ENCODE data around the gene TINAG. TPM values are rescaled to one million over a fixed set of nuclear protein-coding genes. Genes with fewer than 3 reads are reported as not detected.

TINAG gene
- total and polyA plus RNA-seq, 2 experiments from 2014 or later, result not detected

- peak overlapping the region; percentile 16; the same call in 1 of the 2 replicates for H3K27ac ChIP-seq
- in situ Hi-C loops (cut with MboI), result no loop called here
Measured at GRCh38 chr6:54427396-54427937, 119.2 kb downstream of the TINAG start.

DNA sequence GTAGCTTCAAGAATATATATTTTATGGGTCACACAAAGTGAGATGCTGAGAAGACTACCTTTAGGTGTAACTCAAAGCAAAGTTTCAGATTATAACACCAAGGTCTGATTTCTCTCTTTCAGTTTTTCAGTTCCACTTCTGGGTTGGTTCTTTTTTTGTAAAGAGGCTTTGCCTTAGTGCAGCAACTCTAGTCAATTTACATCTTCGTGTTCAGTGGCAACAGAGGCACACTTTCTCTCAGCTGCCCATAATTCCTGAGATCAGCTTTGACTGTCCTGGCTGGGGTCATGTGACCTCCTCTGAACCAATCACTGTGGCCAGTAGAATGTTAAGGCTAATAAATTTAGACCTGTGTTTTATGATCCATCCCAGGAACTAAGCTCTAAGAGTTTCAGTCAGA, 120.2 kb downstream of the TINAG start:
- DNase-seq, result no peak
- no peak overlapping the region for H2AFZ ChIP-seq
- H4K20me1 ChIP-seq (ENCODE audit: insufficient read depth), result no peaks in the 10 kb centered on the region
- no peaks in the 10 kb centered on the region for H3K79me2 ChIP-seq (ENCODE audit: insufficient read depth)
- no peaks in the 10 kb centered on the region for H3K9me3 ChIP-seq (ENCODE audit: low read depth)
- H3K27me3 ChIP-seq (replicated peaks; ENCODE audit: insufficient read depth), result no peaks in the 10 kb centered on the region
- H3K36me3 ChIP-seq (ENCODE audit: low read depth), result no peaks in the 10 kb centered on the region
- no peak overlapping the region for H3K4me3 ChIP-seq
- in situ Hi-C loops (cut with MboI), result no loop called here
- H3K9ac ChIP-seq, result no peak overlapping the region
- peaks cover 20% of the 10 kb centered on the region for H3F3A ChIP-seq (ENCODE audit: insufficient read depth)
- no peak for TF ChIP-seq EZH2 (IDR thresholded peaks at IDR 0.05; ENCODE audit: insufficient read depth, poor library complexity, severe bottlenecking)
- TF ChIP-seq EZH2phosphoT487 (IDR thresholded peaks at IDR 0.05; ENCODE audit: insufficient read depth, low read depth), result no peak
- no peak overlapping the region for H3K27ac ChIP-seq
- 94 to 100% methylated on average over 1 of the region's 1 CpG for WGBS, 2 experiments (ENCODE audit: low coverage in 1 of 2, low lambda C conversion rate in 2 of 2, missing lambda C conversion rate in 2 of 2)
- no peak overlapping the region for H3K4me2 ChIP-seq (ENCODE audit: unreplicated experiment)
- peaks cover 29% of the 10 kb centered on the region for H3K4me1 ChIP-seq (ENCODE audit: insufficient read depth)
- H3K9me2 ChIP-seq (ENCODE audit: insufficient read depth), result no peaks in the 10 kb centered on the region

More at GRCh38 chr6:54427396-54427937, 119.2 kb downstream of the TINAG start:
- Histone ChIP-seq H2AFZ (no peak overlapping the region), H3K27me3 (replicated peaks; ENCODE audit: insufficient read depth) (no peaks in the 10 kb centered on the region), H3K9ac (no peak overlapping the region), H3K9me2 (ENCODE audit: insufficient read depth) (no peaks in the 10 kb centered on the region), H3K36me3 (ENCODE audit: low read depth) (no peaks in the 10 kb centered on the region), H3F3A (ENCODE audit: insufficient read depth) (peaks cover 20% of the 10 kb centered on the region), H3K4me1 (ENCODE audit: insufficient read depth) (peaks cover 29% of the 10 kb centered on the region), H4K20me1 (ENCODE audit: insufficient read depth) (no peaks in the 10 kb centered on the region), H3K4me2 (ENCODE audit: unreplicated experiment) (no peak overlapping the region), H3K9me3 (ENCODE audit: low read depth) (no peaks in the 10 kb centered on the region), H3K79me2 (ENCODE audit: insufficient read depth) (no peaks in the 10 kb centered on the region), H3K4me3 (no peak overlapping the region)
- 7 to 8% methylated on average over 1 of the region's 1 CpG for WGBS, 2 experiments (ENCODE audit: low coverage in 1 of 2, low lambda C conversion rate in 2 of 2, missing lambda C conversion rate in 2 of 2)
- DNase-seq, result peak; percentile 36
- TF ChIP-seq EZH2 (IDR thresholded peaks at IDR 0.05; ENCODE audit: insufficient read depth, poor library complexity, severe bottlenecking), result no peak

GRCh38 chr6:54431466-54431865, 123.2 kb downstream of the TINAG start:
- Histone ChIP-seq H2AFZ (no peak overlapping the region), H3K9me2 (ENCODE audit: insufficient read depth) (no peaks in the 10 kb centered on the region), H3K4me1 (ENCODE audit: insufficient read depth) (peaks cover 29% of the 10 kb centered on the region), H3K4me2 (ENCODE audit: unreplicated experiment) (peak overlapping the region; percentile 16), H3K27me3 (replicated peaks; ENCODE audit: insufficient read depth) (no peaks in the 10 kb centered on the region), H3K9me3 (ENCODE audit: low read depth) (no peaks in the 10 kb centered on the region), H3F3A (ENCODE audit: insufficient read depth) (peaks cover 20% of the 10 kb centered on the region), H3K36me3 (ENCODE audit: low read depth) (no peaks in the 10 kb centered on the region), H3K9ac (no peak overlapping the region), H3K79me2 (ENCODE audit: insufficient read depth) (no peaks in the 10 kb centered on the region), H3K4me3 (no peak overlapping the region), H3K27ac (no peak overlapping the region), H4K20me1 (ENCODE audit: insufficient read depth) (no peaks in the 10 kb centered on the region)
- peak; percentile 46 for DNase-seq
- in situ Hi-C loops (cut with MboI), result no loop called here
- TF ChIP-seq EZH2 (IDR thresholded peaks at IDR 0.05; ENCODE audit: insufficient read depth, poor library complexity, severe bottlenecking), result no peak
- no peak for TF ChIP-seq EZH2phosphoT487 (IDR thresholded peaks at IDR 0.05; ENCODE audit: insufficient read depth, low read depth)
- WGBS, 2 experiments (ENCODE audit: low coverage in 1 of 2, low lambda C conversion rate in 2 of 2, missing lambda C conversion rate in 2 of 2), result 17 to 23% methylated on average over 2 of the region's 2 CpGs

Other genes starting within 250 kb of the TINAG start
- not detected in 2 replicates for gene MLIP, start 197.0 kb upstream of the TINAG start, total RNA-seq (2014; rRNA removed; shearing (Covaris generic))
- gene MLIP, start 197.0 kb upstream of the TINAG start, polyA plus RNA-seq (2016; fragmentation: Nextera tagmentation; extraction: Ambion mirVana), result not detected in 2 replicates